ENCODE measurements around the gene RFX8.

DNA sequence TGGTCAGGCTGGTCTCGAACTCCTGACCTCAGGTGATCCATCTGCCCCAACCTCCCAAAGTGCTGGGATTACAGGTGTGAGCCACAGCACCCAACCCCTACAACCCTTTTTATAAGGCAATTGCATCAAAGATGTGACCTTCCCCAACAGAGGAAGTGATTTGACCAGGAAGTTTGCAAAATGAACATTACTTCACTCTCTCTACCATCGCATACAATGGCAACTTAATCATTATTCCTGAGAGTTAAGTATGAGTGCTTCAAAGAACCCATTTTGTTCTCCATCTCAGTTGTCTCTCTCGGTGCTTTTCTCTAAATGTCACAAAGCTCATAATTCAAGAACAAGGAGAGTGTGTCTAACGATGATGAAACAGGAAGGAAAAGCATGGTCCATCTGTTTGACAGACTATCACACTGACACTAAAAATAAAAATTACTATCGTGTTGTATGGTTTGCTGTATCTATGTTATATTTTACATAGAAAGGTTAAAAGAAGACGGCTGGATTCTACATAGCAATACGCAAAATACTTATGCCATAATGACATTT, 69.5 kb downstream of the RFX8 start:
- TF ChIP-seq PHF21A (IDR thresholded peaks at IDR 0.05; ENCODE audit: borderline replicate concordance, low read depth) (no peak), FOXM1 (IDR thresholded peaks at IDR 0.05; ENCODE audit: low read depth) (no peak), FOXM1 (CRISPR knock-in tag; IDR thresholded peaks at IDR 0.05; ENCODE audit: low read depth) (no peak), SMARCB1 (IDR thresholded peaks at IDR 0.05; ENCODE audit: insufficient read length, low read depth) (no peak), SIX5 (IDR thresholded peaks at IDR 0.05; ENCODE audit: borderline replicate concordance in 1 of 2, insufficient read depth in 1 of 2, low read depth in 1 of 2, low read length in 2 of 2) (no peak), ZZZ3 (IDR thresholded peaks at IDR 0.05) (no peak), JUN (IDR thresholded peaks at IDR 0.05; ENCODE audit: borderline replicate concordance, low read depth, low read length) (no peak), JUN (CRISPR knock-in tag; IDR thresholded peaks at IDR 0.05; ENCODE audit: borderline replicate concordance) (no peak), ZKSCAN1 (IDR thresholded peaks at IDR 0.05; ENCODE audit: low read depth, low read length) (no peak), POU5F1 (IDR thresholded peaks at IDR 0.05; ENCODE audit: borderline replicate concordance, low read depth, low read length, partially characterized antibody) (no peak)
- TF ChIP-seq, protein P1, sequence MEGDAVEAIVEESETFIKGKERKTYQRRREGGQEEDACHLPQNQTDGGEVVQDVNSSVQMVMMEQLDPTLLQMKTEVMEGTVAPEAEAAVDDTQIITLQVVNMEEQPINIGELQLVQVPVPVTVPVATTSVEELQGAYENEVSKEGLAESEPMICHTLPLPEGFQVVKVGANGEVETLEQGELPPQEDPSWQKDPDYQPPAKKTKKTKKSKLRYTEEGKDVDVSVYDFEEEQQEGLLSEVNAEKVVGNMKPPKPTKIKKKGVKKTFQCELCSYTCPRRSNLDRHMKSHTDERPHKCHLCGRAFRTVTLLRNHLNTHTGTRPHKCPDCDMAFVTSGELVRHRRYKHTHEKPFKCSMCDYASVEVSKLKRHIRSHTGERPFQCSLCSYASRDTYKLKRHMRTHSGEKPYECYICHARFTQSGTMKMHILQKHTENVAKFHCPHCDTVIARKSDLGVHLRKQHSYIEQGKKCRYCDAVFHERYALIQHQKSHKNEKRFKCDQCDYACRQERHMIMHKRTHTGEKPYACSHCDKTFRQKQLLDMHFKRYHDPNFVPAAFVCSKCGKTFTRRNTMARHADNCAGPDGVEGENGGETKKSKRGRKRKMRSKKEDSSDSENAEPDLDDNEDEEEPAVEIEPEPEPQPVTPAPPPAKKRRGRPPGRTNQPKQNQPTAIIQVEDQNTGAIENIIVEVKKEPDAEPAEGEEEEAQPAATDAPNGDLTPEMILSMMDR (IDR thresholded peaks at IDR 0.05 in 2 of 3, conservative IDR thresholded peaks at IDR 0.05 in 1 of 3; ENCODE audit: insufficient read depth in 2 of 3, low read depth in 1 of 3, low read length in 3 of 3) = no peak

Measured in K562 (cell line).